CD14-positive monocyte (primary cell): ENCODE measurements around the gene ZNF296. TPM values are rescaled to one million over a fixed set of nuclear protein-coding genes. Genes with fewer than 3 reads are reported as not detected.

ENCODE experiments used
- DNase-seq, 3 donors: peaks; one replicate each; pipeline ENCODE4 v3.0.0-alpha.2; 2011 to 2022
- H2AFZ ChIP-seq: 2 replicates; pipeline ENCODE4 v1.6.0; 2012; ENCODE audit warnings: mild to moderate bottlenecking, low read depth, low read length, inconsistent platforms; ENCODE audit not compliant: insufficient read depth, poor library complexity, severe bottlenecking
- H3K27ac ChIP-seq, 2 donors: 1 replicate in 1 of 2; 2 replicates in 1 of 2; pipeline ENCODE4 v1.5.1; 2012 to 2013; ENCODE audit warnings: low read length in 2 of 2, control low read depth in 1 of 2, inconsistent platforms in 1 of 2, low read depth in 1 of 2, mild to moderate bottlenecking in 1 of 2
- H3K27me3 ChIP-seq, 2 donors: one replicate each; pipeline versions ENCODE4 v1.6.0 to v1.6.1; 2011 to 2013; ENCODE audit warnings: low read length in 2 of 2; ENCODE audit not compliant: control insufficient read depth in 2 of 2, insufficient read depth in 2 of 2
- H3K36me3 ChIP-seq, 2 donors: replicated peaks in 1 of 2; 1 replicate in 1 of 2; 2 replicates in 1 of 2; pipeline versions ENCODE4 v1.5.1 to v1.6.1; 2012 to 2013; ENCODE audit warnings: low read length in 2 of 2, control low read depth in 1 of 2, inconsistent platforms in 1 of 2, mild to moderate bottlenecking in 1 of 2; ENCODE audit not compliant: insufficient read depth in 2 of 2, control insufficient read depth in 1 of 2
- H3K4me1 ChIP-seq, 2 donors: 1 replicate in 1 of 2; 2 replicates in 1 of 2; pipeline versions ENCODE4 v1.5.1 to v1.6.1; 2012 to 2013; ENCODE audit warnings: low read length in 2 of 2, control low read depth in 1 of 2, inconsistent platforms in 1 of 2, mild to moderate bottlenecking in 1 of 2, moderate library complexity in 1 of 2; ENCODE audit not compliant: insufficient read depth in 2 of 2, control insufficient read depth in 1 of 2
- H3K4me2 ChIP-seq: replicated peaks from 2 replicates; pipeline ENCODE3; 2012; ENCODE audit warnings: low read length, moderate library complexity, mild to moderate bottlenecking; ENCODE audit not compliant: poor library complexity, severe bottlenecking; ENCODE audit errors: extremely low read depth
- H3K4me3 ChIP-seq, 3 experiments: fragments of 200-600 bp in 1 of 3; sonication (generic) in 1 of 3; replicated peaks in 1 of 3; 1 replicate in 2 of 3; 2 replicates in 1 of 3; pipeline ENCODE4 v1.5.1; 2011 to 2013; ENCODE audit warnings: low read length in 3 of 3, mild to moderate bottlenecking in 3 of 3, control low read depth in 2 of 3, low read depth in 2 of 3, inconsistent platforms in 1 of 3, moderate library complexity in 1 of 3
- H3K79me2 ChIP-seq: 2 replicates; pipeline ENCODE4 v1.6.0; 2012; ENCODE audit warnings: mild to moderate bottlenecking, control low read depth, inconsistent platforms, low read length, moderate library complexity; ENCODE audit not compliant: insufficient read depth
- H3K9ac ChIP-seq: 2 replicates; pipeline ENCODE4 v1.6.0; 2017; ENCODE audit warnings: low read length, mild to moderate bottlenecking; ENCODE audit not compliant: insufficient read depth, poor library complexity, severe bottlenecking
- H3K9me3 ChIP-seq, 2 donors: replicated peaks in 1 of 2; 1 replicate in 1 of 2; 2 replicates in 1 of 2; pipeline versions ENCODE4 v1.5.1 to v1.6.1; 2012 to 2013; ENCODE audit warnings: low read length in 2 of 2, control low read depth in 1 of 2; ENCODE audit not compliant: control insufficient read depth in 1 of 2, insufficient read depth in 1 of 2
- H4K20me1 ChIP-seq: 2 replicates; pipeline ENCODE4 v1.6.0; 2012; ENCODE audit warnings: mild to moderate bottlenecking, low read length, control low read depth, moderate library complexity; ENCODE audit not compliant: insufficient read depth
- H3K27ac Mint-ChIP-seq, 7 donors: one replicate each; pipeline ENCODE4 v1.8.0; 2020; ENCODE audit warnings: mild to moderate bottlenecking in 7 of 7, mixed read lengths in 7 of 7, moderate library complexity in 6 of 7, inconsistent platforms in 2 of 7
- H3K27me3 Mint-ChIP-seq, 3 donors: one replicate each; pipeline ENCODE4 v1.8.0; 2021 to 2022; ENCODE audit warnings: low read depth in 3 of 3, mild to moderate bottlenecking in 3 of 3, mixed read lengths in 3 of 3, moderate library complexity in 3 of 3, inconsistent platforms in 1 of 3
- H3K36me3 Mint-ChIP-seq, 2 donors: one replicate each; pipeline ENCODE4 v1.8.0; 2020; ENCODE audit warnings: mixed read lengths in 2 of 2, inconsistent platforms in 1 of 2, mild to moderate bottlenecking in 1 of 2
- H3K4me1 Mint-ChIP-seq: one replicate; pipeline ENCODE4 v1.8.0; 2020; ENCODE audit warnings: mild to moderate bottlenecking, mixed read lengths
- H3K4me3 Mint-ChIP-seq, 2 donors: one replicate each; pipeline ENCODE4 v1.8.0; 2020; ENCODE audit warnings: mild to moderate bottlenecking in 2 of 2, mixed read lengths in 2 of 2, moderate library complexity in 1 of 2
- H3K9me3 Mint-ChIP-seq, 7 donors: one replicate each; pipeline ENCODE4 v1.8.0; 2020 to 2022; ENCODE audit warnings: mixed read lengths in 7 of 7, mild to moderate bottlenecking in 6 of 7, moderate library complexity in 6 of 7, inconsistent platforms in 2 of 7
- CTCF ChIP-seq: fragments of 200-600 bp; IDR thresholded peaks from one replicate; pipeline ENCODE4 v1.8.0; 2022; ENCODE audit warnings: antibody characterized with exemption, mild to moderate bottlenecking
- WGBS: methylation state at CpG from one replicate; pipeline ENCODE4 v1.1.5; 2013; ENCODE audit warnings: missing lambda C conversion rate; ENCODE audit not compliant: insufficient coverage; 5-methylcytosine and 5-hydroxymethylcytosine counted together
- intact Hi-C, 2 donors: fragments of 100-400 bp; cut with micrococcal nuclease; formaldehyde crosslinking; loops; one replicate each; pipeline versions ENCODE4 v1.15.0 to v1.15.1; 2023
- polyA plus RNA-seq, 3 donors: library from polyadenylated mRNA; depleted of rRNA in 1 of 3; unstranded in 2 of 3; stranded (reverse) in 1 of 3; fragments of 300-500 nt in 2 of 3; fragments of >200 nt in 1 of 3; fragmentation: Illumina TruSeq in 2 of 3; gene quantifications; 1 replicate in 2 of 3; 2 replicates in 1 of 3; pipeline ENCODE4 v1.2.3, GENCODE V29; 2012 to 2021

The ZNF296 gene
- polyA plus RNA-seq, 3 donors: 3.8 to 7.2 (median 6.5) TPM

- H3K36me3 ChIP-seq: no peaks in the 10 kb centered on the region
- 93% methylated on average over 5 of the region's 6 CpGs for WGBS
- no peak for DNase-seq
- H3K27ac ChIP-seq: no peak overlapping the region
- peaks cover 55% of the 10 kb centered on the region for H3K79me2 ChIP-seq
- peaks cover 69% of the 10 kb centered on the region for H4K20me1 ChIP-seq
- no peak overlapping the region for H3K4me2 ChIP-seq
- Mint-ChIP-seq H3K9me3 (no peaks in the 10 kb centered on the region), H3K27ac (peak overlapping the region in 1 of 7 donors; percentile 79), H3K4me3 (no peak overlapping the region), H3K27me3 (peaks cover 0 to 4% (median 0%) of the 10 kb centered on the region in 3 donors), H3K4me1 (peaks cover 11% of the 10 kb centered on the region), H3K36me3 (peaks cover 4 to 8% of the 10 kb centered on the region in 2 donors)
- H3K27me3 ChIP-seq: no peaks in the 10 kb centered on the region
- intact Hi-C loops: no loop called here
- H3K9ac ChIP-seq: peak overlapping the region; percentile 4
- H2AFZ ChIP-seq: no peak overlapping the region
- H3K4me3 ChIP-seq: no peak overlapping the region
- H3K4me1 ChIP-seq: no peaks in the 10 kb centered on the region
- H3K9me3 ChIP-seq: no peaks in the 10 kb centered on the region
- TF ChIP-seq CTCF: no peak
Measured at GRCh38 chr19:45124021-45124420, 47.7 kb upstream of the ZNF296 start.

- Histone ChIP-seq H3K4me3 (no peak overlapping the region), H3K4me1 (no peaks in the 10 kb centered on the region), H2AFZ (no peak overlapping the region), H3K27me3 (no peaks in the 10 kb centered on the region), H3K79me2 (peaks cover 60% of the 10 kb centered on the region), H3K9ac (no peak overlapping the region), H3K36me3 (no peaks in the 10 kb centered on the region), H3K9me3 (no peaks in the 10 kb centered on the region), H3K27ac (no peak overlapping the region), H4K20me1 (peaks cover 71% of the 10 kb centered on the region), H3K4me2 (no peak overlapping the region)
- peak overlapping the region in 1 of 7 donors; percentile 79 for H3K27ac Mint-ChIP-seq
- H3K4me1 Mint-ChIP-seq: peaks cover 16% of the 10 kb centered on the region
- intact Hi-C loops: no loop called here
- DNase-seq: no peak
- H3K27me3 Mint-ChIP-seq: peaks cover 0 to 7% (median 4%) of the 10 kb centered on the region in 3 donors
- peaks cover 4 to 8% of the 10 kb centered on the region in 2 donors for H3K36me3 Mint-ChIP-seq
- no peak overlapping the region for H3K4me3 Mint-ChIP-seq
- H3K9me3 Mint-ChIP-seq: no peaks in the 10 kb centered on the region
- no peak for TF ChIP-seq CTCF
- WGBS: 99% methylated on average over 9 of the region's 9 CpGs
Measured at GRCh38 chr19:45123440-45123850, 47.2 kb upstream of the ZNF296 start.
